GM23338 (cell line): Measurements from ENCODE around the gene ERMARD. TPM values are rescaled to one million over a fixed set of nuclear protein-coding genes. Genes with fewer than 3 reads are reported as not detected.

Experiments
- ATAC-seq: fragments of 200-7000 bp; cut with Tn5 transposase; 3 replicates; pipeline ENCODE4 v1.9.1; 2020
- DNase-seq: peaks from one replicate; pipeline ENCODE4 v3.0.0-alpha.2; 2015; ENCODE audit warnings: low spot score
- H2AFZ ChIP-seq: fragments of 200-600 bp; sonication (generic); 2 replicates; pipeline ENCODE4 v1.8.0; 2016; ENCODE audit warnings: antibody characterized with exemption, mild to moderate bottlenecking, moderate library complexity
- H3F3A ChIP-seq: fragments of 200-600 bp; sonication (generic); replicated peaks from 2 replicates; pipeline ENCODE4 v1.8.0; 2017; ENCODE audit warnings: antibody characterized with exemption, mixed run types, low read depth
- H3K27ac ChIP-seq: fragments of 200-600 bp; sonication (generic); 2 replicates; pipeline ENCODE4 v1.6.1; 2016; ENCODE audit warnings: low read depth
- H3K27me3 ChIP-seq: fragments of 200-600 bp; sonication (generic); 2 replicates; pipeline ENCODE4 v1.8.0; 2016; ENCODE audit warnings: mild to moderate bottlenecking, mixed run types, moderate library complexity; ENCODE audit not compliant: insufficient read depth
- H3K36me3 ChIP-seq: fragments of 200-600 bp; sonication (generic); 2 replicates; pipeline ENCODE4 v1.8.0; 2016; ENCODE audit warnings: mild to moderate bottlenecking; ENCODE audit not compliant: insufficient read depth
- H3K4me1 ChIP-seq: fragments of 200-600 bp; sonication (generic); 2 replicates; pipeline ENCODE4 v1.8.0; 2016; ENCODE audit warnings: mild to moderate bottlenecking, moderate library complexity; ENCODE audit not compliant: insufficient read depth
- H3K4me2 ChIP-seq: fragments of 200-600 bp; sonication (generic); 2 replicates; pipeline ENCODE4 v1.7.1; 2017; ENCODE audit warnings: mixed run types
- H3K4me3 ChIP-seq: fragments of 200-600 bp; sonication (generic); 2 replicates; pipeline ENCODE4 v1.6.1; 2016; ENCODE audit warnings: mixed run types
- H3K79me2 ChIP-seq: fragments of 200-600 bp; sonication (generic); replicated peaks from 2 replicates; pipeline ENCODE4 v1.8.0; 2017; ENCODE audit warnings: mild to moderate bottlenecking; ENCODE audit not compliant: insufficient read depth
- H3K9me2 ChIP-seq: fragments of 200-600 bp; sonication (generic); 2 replicates; pipeline ENCODE4 v1.8.0; 2017; ENCODE audit not compliant: insufficient read depth
- H4K20me1 ChIP-seq: fragments of 200-600 bp; sonication (generic); replicated peaks from 2 replicates; pipeline ENCODE4 v1.8.0; 2017; ENCODE audit warnings: mild to moderate bottlenecking; ENCODE audit not compliant: insufficient read depth
- H3K27ac Mint-ChIP-seq: 2 replicates; pipeline ENCODE4 v1.8.0; 2020; ENCODE audit warnings: inconsistent platforms, mild to moderate bottlenecking, moderate library complexity, mixed read lengths
- H3K27me3 Mint-ChIP-seq: 3 replicates; pipeline ENCODE4 v1.8.0; 2022; ENCODE audit warnings: low read depth, mild to moderate bottlenecking, moderate library complexity, mixed read lengths, inconsistent platforms; ENCODE audit not compliant: insufficient read depth, poor library complexity
- H3K36me3 Mint-ChIP-seq: 3 replicates; pipeline ENCODE4 v1.8.0; 2021; ENCODE audit warnings: low read depth, mild to moderate bottlenecking, inconsistent platforms, moderate library complexity, mixed read lengths
- H3K4me1 Mint-ChIP-seq: 3 replicates; pipeline ENCODE4 v1.8.0; 2020; ENCODE audit warnings: mild to moderate bottlenecking, inconsistent platforms, mixed read lengths
- H3K4me3 Mint-ChIP-seq: 3 replicates; pipeline ENCODE4 v1.8.0; 2021; ENCODE audit warnings: moderate library complexity, mild to moderate bottlenecking, inconsistent platforms, mixed read lengths
- H3K9me3 Mint-ChIP-seq: 3 replicates; pipeline ENCODE4 v1.8.0; 2020; ENCODE audit warnings: moderate library complexity, mild to moderate bottlenecking, inconsistent platforms, mixed read lengths
- CREB1 ChIP-seq: fragments of 250-450 bp; sonication (Bioruptor Pico); IDR thresholded peaks from 2 replicates; pipeline ENCODE4 v1.5.0; 2020; ENCODE audit warnings: low read depth, mild to moderate bottlenecking, moderate library complexity
- EZH2phosphoT487 ChIP-seq: fragments of 200-600 bp; sonication (generic); IDR thresholded peaks from one replicate; pipeline ENCODE4 v1.8.1; 2018; ENCODE audit warnings: antibody characterized with exemption; ENCODE audit not compliant: unreplicated experiment
- JUNB ChIP-seq: IDR thresholded peaks from one replicate; pipeline ENCODE4 v1.6.1; 2016; ENCODE audit warnings: antibody characterized with exemption; ENCODE audit not compliant: unreplicated experiment
- NANOG ChIP-seq: IDR thresholded peaks from 2 replicates; pipeline ENCODE4 v1.6.1; 2016; ENCODE audit warnings: antibody characterized with exemption, borderline replicate concordance
- REST ChIP-seq: IDR thresholded peaks from one replicate; pipeline ENCODE4 v1.6.1; 2018; ENCODE audit warnings: antibody characterized with exemption; ENCODE audit not compliant: unreplicated experiment
- STAT1 ChIP-seq: IDR thresholded peaks from one replicate; pipeline ENCODE4 v1.6.1; 2016; ENCODE audit warnings: antibody characterized with exemption; ENCODE audit not compliant: unreplicated experiment
- ZNF114 ChIP-seq: fragments of 250-450 bp; sonication (Bioruptor Pico); IDR thresholded peaks from 2 replicates; pipeline ENCODE4 v1.5.0; 2020; ENCODE audit warnings: mild to moderate bottlenecking, moderate library complexity
- ZNF331 ChIP-seq: fragments of 250-450 bp; sonication (Bioruptor Pico); IDR thresholded peaks from 2 replicates; pipeline ENCODE4 v1.5.0; 2020; ENCODE audit warnings: low read depth, mild to moderate bottlenecking, moderate library complexity
- polyA plus RNA-seq: library from polyadenylated mRNA; unstranded; fragments of >200 nt; fragmentation: Nextera tagmentation; extraction: Ambion mirVana; gene quantifications from 2 replicates; pipeline ENCODE4 v1.2.1, GENCODE V29; 2016
- total RNA-seq: library from RNA; depleted of rRNA; stranded (reverse); fragments of >200 nt; shearing (Covaris generic); gene quantifications from 2 replicates; pipeline ENCODE4 v1.2.3, GENCODE V29; 2014
- TF ChIP-seq, protein P1 (sequence below), 2 experiments: fragments of 200-600 bp in 1 of 2; sonication (generic) in 1 of 2; conservative IDR thresholded peaks; 2 replicates each; pipeline versions ENCODE4 v1.5.1 to v1.6.1; 2016 to 2017; ENCODE audit warnings: antibody characterized with exemption in 2 of 2, low read depth in 2 of 2, mild to moderate bottlenecking in 2 of 2, moderate library complexity in 1 of 2
- TF ChIP-seq, protein P2 (sequence below): IDR thresholded peaks from 2 replicates; pipeline ENCODE4 v1.6.1; 2016; ENCODE audit warnings: antibody characterized with exemption

Gene ERMARD
- total and polyA plus RNA-seq, 2 experiments from 2014 or later: 7.6 to 8.6 TPM

GRCh38 chr6:169786349-169786748, 34.9 kb downstream of the ERMARD start:
- Mint-ChIP-seq H3K36me3 (peaks cover 15% of the 10 kb centered on the region; the same call in 2 of the 3 replicates), H3K27me3 (peaks cover 20% of the 10 kb centered on the region), H3K27ac (no peak overlapping the region), H3K4me1 (peaks cover 10% of the 10 kb centered on the region), H3K9me3 (no peaks in the 10 kb centered on the region; the same call in 2 of the 3 replicates), H3K4me3 (no peak overlapping the region)
- DNase-seq (no peak), ATAC-seq (no peak)
- Histone ChIP-seq H3K36me3 (no peaks in the 10 kb centered on the region), H3K27me3 (peaks cover 7% of the 10 kb centered on the region), H3K4me2 (no peak overlapping the region), H3K4me3 (no peak overlapping the region), H3K9me2 (no peaks in the 10 kb centered on the region), H2AFZ (no peak overlapping the region), H3K4me1 (no peaks in the 10 kb centered on the region), H4K20me1 (no peaks in the 10 kb centered on the region), H3K27ac (no peak overlapping the region), H3F3A (no peaks in the 10 kb centered on the region), H3K79me2 (no peaks in the 10 kb centered on the region)
- TF ChIP-seq ZNF114: no peak
- no peak for TF ChIP-seq JUNB
- TF ChIP-seq, protein P1, sequence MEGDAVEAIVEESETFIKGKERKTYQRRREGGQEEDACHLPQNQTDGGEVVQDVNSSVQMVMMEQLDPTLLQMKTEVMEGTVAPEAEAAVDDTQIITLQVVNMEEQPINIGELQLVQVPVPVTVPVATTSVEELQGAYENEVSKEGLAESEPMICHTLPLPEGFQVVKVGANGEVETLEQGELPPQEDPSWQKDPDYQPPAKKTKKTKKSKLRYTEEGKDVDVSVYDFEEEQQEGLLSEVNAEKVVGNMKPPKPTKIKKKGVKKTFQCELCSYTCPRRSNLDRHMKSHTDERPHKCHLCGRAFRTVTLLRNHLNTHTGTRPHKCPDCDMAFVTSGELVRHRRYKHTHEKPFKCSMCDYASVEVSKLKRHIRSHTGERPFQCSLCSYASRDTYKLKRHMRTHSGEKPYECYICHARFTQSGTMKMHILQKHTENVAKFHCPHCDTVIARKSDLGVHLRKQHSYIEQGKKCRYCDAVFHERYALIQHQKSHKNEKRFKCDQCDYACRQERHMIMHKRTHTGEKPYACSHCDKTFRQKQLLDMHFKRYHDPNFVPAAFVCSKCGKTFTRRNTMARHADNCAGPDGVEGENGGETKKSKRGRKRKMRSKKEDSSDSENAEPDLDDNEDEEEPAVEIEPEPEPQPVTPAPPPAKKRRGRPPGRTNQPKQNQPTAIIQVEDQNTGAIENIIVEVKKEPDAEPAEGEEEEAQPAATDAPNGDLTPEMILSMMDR (conservative IDR thresholded peaks at IDR 0.05; ENCODE audit: low read depth in 2 of 2): no peak
- no peak for TF ChIP-seq NANOG
- TF ChIP-seq STAT1: no peak
- TF ChIP-seq, protein P2, sequence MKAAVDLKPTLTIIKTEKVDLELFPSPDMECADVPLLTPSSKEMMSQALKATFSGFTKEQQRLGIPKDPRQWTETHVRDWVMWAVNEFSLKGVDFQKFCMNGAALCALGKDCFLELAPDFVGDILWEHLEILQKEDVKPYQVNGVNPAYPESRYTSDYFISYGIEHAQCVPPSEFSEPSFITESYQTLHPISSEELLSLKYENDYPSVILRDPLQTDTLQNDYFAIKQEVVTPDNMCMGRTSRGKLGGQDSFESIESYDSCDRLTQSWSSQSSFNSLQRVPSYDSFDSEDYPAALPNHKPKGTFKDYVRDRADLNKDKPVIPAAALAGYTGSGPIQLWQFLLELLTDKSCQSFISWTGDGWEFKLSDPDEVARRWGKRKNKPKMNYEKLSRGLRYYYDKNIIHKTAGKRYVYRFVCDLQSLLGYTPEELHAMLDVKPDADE: no peak

GRCh38 chr6:169787797-169788196, 36.4 kb downstream of the ERMARD start:
- Mint-ChIP-seq H3K36me3 (peaks cover 10% of the 10 kb centered on the region; the same call in 2 of the 3 replicates), H3K27me3 (peaks cover 23% of the 10 kb centered on the region), H3K27ac (no peak overlapping the region), H3K4me1 (peaks cover 12% of the 10 kb centered on the region), H3K4me3 (no peak overlapping the region), H3K9me3 (no peaks in the 10 kb centered on the region; the same call in 2 of the 3 replicates)
- ATAC-seq (no peak), DNase-seq (no peak)
- Histone ChIP-seq H2AFZ (no peak overlapping the region), H3K4me3 (no peak overlapping the region), H3K4me2 (no peak overlapping the region), H4K20me1 (no peaks in the 10 kb centered on the region), H3K27ac (no peak overlapping the region), H3K27me3 (peaks cover 10% of the 10 kb centered on the region), H3K4me1 (no peaks in the 10 kb centered on the region), H3K36me3 (no peaks in the 10 kb centered on the region), H3K79me2 (no peaks in the 10 kb centered on the region), H3F3A (no peaks in the 10 kb centered on the region), H3K9me2 (no peaks in the 10 kb centered on the region)
- TF ChIP-seq JUNB (no peak), EZH2phosphoT487 (no peak), STAT1 (no peak), REST (no peak), ZNF331 (CRISPR knock-in tag) (no peak), CREB1 (no peak)
- TF ChIP-seq, protein P2: no peak
- TF ChIP-seq, protein P1 (conservative IDR thresholded peaks at IDR 0.05; ENCODE audit: low read depth in 2 of 2): no peak
